Epithelial cell of proximal tubule (primary cell): ENCODE measurements around the gene MFSD11. TPM values are rescaled to one million over a fixed set of nuclear protein-coding genes. Genes with fewer than 3 reads are reported as not detected.

ENCODE experiments used
- total RNA-seq: library from RNA; depleted of rRNA; stranded (reverse); fragments of >200 nt; gene quantifications from 2 replicates; pipeline ENCODE4 v1.2.3, GENCODE V29; 2015

The MFSD11 gene
- total RNA-seq, 1 donor from 2014 or later: 13.5 TPM

Other genes starting within 250 kb of the MFSD11 start
- 35.2 and 101 TPM in 2 replicates for gene RHBDF2, start 236.7 kb upstream of the MFSD11 start, total RNA-seq
- gene CYGB, start 200.4 kb upstream of the MFSD11 start, total RNA-seq: 10.2 and 49.9 TPM in 2 replicates
- 0.22 and 5.8 TPM in 2 replicates for gene PRCD, start 198.1 kb upstream of the MFSD11 start, total RNA-seq
- 1.4 and 2.9 TPM in 2 replicates for gene ST6GALNAC2, start 152.3 kb upstream of the MFSD11 start, total RNA-seq
- gene ST6GALNAC1, start 94.4 kb upstream of the MFSD11 start, total RNA-seq: 0.36 and 0.52 TPM in 2 replicates
- gene MXRA7, start 27.2 kb upstream of the MFSD11 start, total RNA-seq: 147 and 167 TPM in 2 replicates
- 30.2 and 41.2 TPM in 2 replicates for gene JMJD6, start 11.5 kb upstream of the MFSD11 start, total RNA-seq
- 30.0 and 34.7 TPM in 2 replicates for gene METTL23, start 11.3 kb upstream of the MFSD11 start, total RNA-seq
- 275 and 497 TPM in 2 replicates for gene SRSF2, start 788 bp upstream of the MFSD11 start, total RNA-seq
- 1.7 and 7.5 TPM in 2 replicates for gene MGAT5B, start 130.3 kb downstream of the MFSD11 start, total RNA-seq